ENCODE data around the gene CLIC3.

CLIC3 gene

GRCh38 chr9:136962163-136962562 is 34.2 kb downstream of the CLIC3 start:
- no peak for DNase-seq

DNA sequence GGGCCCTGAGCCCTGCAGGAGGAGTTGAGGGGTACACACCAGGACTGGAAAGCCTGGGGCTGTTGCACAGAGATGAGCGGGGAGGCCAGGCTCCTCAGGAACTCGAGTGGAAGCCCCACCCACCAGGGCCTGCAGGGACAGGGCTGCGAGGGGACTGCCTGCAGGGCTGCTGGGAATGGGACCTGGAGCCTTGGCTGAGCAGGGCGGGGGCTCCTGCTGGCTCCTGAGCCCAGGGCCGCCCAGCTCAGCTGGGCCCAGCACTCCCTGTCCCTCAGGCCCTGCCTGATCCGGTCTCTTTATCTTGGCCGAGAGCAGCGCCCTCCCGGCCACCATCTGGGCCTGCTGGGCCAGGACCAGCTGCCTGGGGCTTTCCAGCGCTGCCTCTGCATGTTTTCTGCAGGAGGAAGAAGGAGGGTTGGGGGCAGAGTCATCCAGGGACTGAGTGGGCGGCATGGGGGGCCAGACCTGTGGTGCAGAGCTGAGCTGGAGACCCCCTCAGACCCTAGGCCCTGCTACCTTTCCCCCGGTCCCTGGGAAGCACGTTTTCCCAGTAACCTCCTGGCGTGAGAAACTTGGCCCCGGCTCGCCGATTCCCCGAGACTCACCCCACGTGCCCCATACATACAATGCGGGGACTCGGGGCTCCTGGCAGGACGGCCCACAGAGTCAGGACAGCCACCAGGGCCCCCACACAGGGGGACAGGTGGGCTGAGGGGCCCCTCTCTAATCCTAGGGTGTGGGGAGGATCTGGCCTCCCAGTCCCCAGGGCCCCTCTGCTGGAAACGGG is 34.9 kb downstream of the CLIC3 start:
- DNase-seq = no peak

- no peak for DNase-seq
These were observed 35.5 kb downstream of the CLIC3 start for GRCh38 chr9:136960938-136961275.

GRCh38 chr9:136960212-136960937 is 36.0 kb downstream of the CLIC3 start:
- no peak for DNase-seq

GRCh38 chr9:136958898-136959850 is 37.2 kb downstream of the CLIC3 start:
- DNase-seq = no peak

GRCh38 chr9:136958473-136958872 is 37.9 kb downstream of the CLIC3 start:
- no peak for DNase-seq

GRCh38 chr9:136957901-136958300 is 38.5 kb downstream of the CLIC3 start:
- no peak for DNase-seq

DNA sequence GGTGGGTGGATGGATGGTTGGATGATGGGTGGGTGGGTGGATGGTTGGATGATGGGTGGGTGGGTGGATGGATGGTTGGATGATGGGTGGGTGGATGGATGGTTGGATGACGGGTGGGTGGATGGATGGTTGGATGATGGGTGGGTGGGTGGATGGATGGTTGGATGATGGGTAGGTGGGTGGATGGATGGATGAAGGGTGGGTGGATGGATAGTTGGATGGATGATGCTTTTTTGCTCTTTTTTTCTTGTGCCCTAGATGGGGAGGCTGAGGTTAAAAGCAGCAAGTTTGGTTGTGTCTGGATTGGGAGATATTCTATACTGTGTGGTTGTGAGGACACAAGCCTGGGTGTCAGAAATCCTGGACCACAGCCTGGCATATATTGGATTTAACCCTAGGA is 38.9 kb downstream of the CLIC3 start:
- DNase-seq = no peak

DNA sequence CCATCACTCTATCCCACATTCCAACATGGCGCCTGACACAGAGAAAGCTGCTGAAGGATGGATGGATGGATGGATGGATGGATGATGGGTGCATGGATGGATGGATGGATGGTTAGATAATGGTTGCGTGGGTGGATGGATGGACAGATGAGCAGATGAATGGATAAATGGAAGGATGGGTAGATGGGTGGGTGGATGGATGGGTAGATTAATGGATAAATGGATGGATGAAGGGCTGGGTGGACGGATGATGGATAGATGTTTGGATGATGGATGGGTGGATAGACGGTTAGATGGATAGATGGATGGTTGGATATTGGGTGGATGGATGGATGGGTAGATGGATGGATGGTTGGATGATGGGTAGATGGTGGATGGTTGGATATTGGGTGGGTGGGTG is 39.8 kb downstream of the CLIC3 start:
- no peak for DNase-seq

DNA sequence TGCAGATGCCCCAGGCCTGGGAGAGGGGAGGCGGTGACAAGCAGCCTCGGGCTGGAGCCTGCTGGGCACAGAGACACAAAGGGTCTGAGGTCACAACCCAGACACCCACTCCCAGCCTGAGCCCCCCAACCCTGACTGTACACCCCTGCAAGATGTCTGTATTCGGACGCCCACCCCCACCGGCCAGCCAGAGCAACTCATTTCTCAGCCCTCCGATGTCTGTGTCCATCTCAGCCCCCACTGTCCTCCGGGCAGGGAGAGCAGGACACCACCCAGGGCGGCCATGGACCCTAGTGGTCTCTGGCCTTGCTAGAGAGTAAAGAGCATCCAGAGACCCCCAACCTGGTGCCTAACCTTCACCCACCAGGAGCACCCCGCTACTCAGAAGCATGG is 40.4 kb downstream of the CLIC3 start:
- no peak for DNase-seq

GRCh38 chr9:136955202-136955942 is 41.0 kb downstream of the CLIC3 start:
- no peak for DNase-seq

DNA sequence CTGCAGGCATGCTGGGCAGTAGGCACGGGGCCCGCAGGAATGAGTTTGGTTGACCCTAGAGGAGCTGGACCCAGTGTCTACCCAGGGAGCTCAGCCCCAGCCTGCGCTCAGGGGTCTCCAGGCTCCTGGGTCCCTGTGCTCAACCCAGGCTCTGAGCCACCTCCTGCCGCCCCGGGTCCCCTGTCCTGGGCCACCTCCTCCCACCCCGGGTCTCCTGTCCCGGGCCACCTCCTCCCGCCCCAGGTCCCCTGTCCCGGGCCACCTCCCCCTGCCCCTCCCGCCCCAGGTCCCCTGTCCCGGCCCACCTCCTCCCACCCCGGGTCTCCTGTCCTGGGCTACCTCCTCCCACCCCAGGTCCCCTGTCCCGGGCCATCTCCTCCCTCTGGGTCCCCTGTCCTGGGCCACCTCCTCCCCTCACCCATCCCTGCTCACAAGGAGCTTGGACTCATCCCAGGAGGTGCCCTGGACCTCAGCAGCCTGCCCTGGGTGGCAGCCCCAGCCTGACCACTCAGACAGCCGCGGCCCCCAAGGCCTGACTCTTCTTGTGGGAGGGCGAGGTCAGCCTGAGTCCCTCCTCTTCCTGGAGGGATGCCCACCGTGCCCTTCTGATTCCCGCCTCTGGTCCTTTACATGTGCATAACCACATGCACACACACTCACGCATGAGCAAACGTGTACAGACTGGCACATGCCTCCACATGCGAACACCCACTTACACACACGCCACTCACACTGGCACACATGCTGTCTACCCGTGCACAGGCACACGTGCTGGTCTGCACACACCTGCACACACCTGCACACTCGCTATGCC is 41.9 kb downstream of the CLIC3 start:
- DNase-seq = no peak

- DNase-seq = no peak
These were observed 42.5 kb downstream of the CLIC3 start for GRCh38 chr9:136953771-136954269.

- no peak for DNase-seq
These were observed 43.2 kb downstream of the CLIC3 start for GRCh38 chr9:136952876-136953770.

DNA sequence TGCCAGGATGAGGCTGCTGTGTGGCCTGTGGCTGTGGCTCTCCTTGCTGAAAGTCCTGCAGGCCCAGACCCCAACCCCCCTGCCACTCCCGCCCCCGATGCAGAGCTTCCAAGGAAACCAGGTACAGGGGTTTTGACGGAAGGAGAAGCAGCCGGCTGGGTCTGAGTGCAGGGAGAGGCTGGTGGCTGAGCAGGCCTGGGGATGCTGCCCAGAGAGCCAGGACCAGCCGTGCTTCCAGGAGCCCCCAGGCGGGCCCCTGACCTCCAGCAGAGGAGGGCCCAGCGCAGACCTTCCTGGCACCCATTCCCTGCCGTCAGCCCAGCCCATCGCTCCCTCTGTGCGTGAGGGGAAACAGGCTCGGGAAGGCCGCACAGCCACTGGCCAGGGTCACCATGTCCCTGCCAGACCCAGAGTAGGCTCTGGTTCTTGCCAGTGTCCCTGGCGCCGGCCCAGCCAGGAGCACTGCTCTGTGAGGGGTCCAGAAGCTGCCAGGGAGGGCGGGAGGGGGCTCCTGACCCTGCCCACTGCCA is 44.0 kb downstream of the CLIC3 start:
- no peak for DNase-seq

- DNase-seq = no peak
These were observed 44.6 kb downstream of the CLIC3 start, which contains the start of gene LCN12 for GRCh38 chr9:136951541-136952320. Gene LCN12, plus strand, starts transcription at chr9:136952273. Its CDS starts 55 bp downstream, at chr9:136952328.

DNA sequence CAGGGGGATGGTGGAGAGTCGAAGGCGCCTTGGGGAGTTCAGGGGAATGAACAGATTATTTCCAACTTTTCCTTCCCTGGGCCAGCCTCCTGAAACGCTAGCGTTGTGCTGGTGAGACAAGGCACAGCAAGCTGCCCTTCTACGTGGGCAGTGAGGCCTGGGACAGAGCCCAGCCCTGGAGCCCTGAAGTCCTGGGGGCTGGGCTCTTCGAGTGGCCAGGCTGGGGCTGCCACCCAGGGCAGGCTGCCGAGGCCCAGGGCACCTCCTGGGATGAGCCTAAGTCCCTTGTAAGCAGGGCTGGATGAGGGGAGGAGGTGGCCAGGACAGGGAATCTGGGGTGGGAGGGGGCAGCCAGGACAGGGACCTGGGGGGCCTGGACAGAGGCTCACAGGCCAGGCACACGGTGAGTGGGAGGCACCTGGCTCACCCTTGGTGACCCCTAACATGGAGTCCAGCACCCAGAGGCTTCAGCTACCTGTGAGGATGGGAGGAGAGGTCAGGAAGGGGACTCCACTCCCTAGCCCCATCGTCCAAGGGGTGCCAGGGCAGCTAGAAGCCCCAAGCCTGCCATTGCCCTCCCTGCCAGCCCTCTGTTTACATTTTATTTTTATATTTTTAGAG is 45.6 kb downstream of the CLIC3 start:
- DNase-seq = no peak

- peak; percentile 70 for DNase-seq
These were observed 46.3 kb downstream of the CLIC3 start for GRCh38 chr9:136949817-136950655.

Data from NCI-H1694 (cell line).